Heart right ventricle (tissue), 16 donors: ENCODE data around the gene PNPLA6. TPM values are rescaled to one million over a fixed set of nuclear protein-coding genes. Genes with fewer than 3 reads are reported as not detected.

ENCODE experiments used
- ATAC-seq, 8 donors: fragments of 200-7000 bp; cut with Tn5 transposase; one replicate each; pipeline ENCODE4 v1.9.1; 2020; ENCODE audit warnings: mild to moderate bottlenecking in 8 of 8, moderate library complexity in 8 of 8, moderate number of reproducible peaks in 1 of 8
- DNase-seq, 2 donors: peaks; one replicate each; pipeline ENCODE4 v3.0.0-alpha.2; 2020
- H3K27ac ChIP-seq, 10 donors: fragments of 200-600 bp; sonication (generic) in 2 of 10; one replicate each; pipeline versions ENCODE4 v1.5.0 to v1.8.0; 2020 to 2022; ENCODE audit warnings: mild to moderate bottlenecking in 3 of 10
- H3K27me3 ChIP-seq, 7 donors: fragments of 200-600 bp; one replicate each; pipeline ENCODE4 v1.8.0; 2021 to 2022; ENCODE audit warnings: mild to moderate bottlenecking in 2 of 7
- H3K36me3 ChIP-seq, 9 donors: fragments of 200-600 bp; sonication (generic) in 1 of 9; one replicate each; pipeline versions ENCODE4 v1.5.0 to v1.8.0; 2020 to 2022; ENCODE audit warnings: mild to moderate bottlenecking in 2 of 9
- H3K4me1 ChIP-seq, 9 donors: fragments of 200-600 bp; sonication (generic) in 1 of 9; one replicate each; pipeline versions ENCODE4 v1.5.0 to v1.8.0; 2020 to 2022; ENCODE audit warnings: mild to moderate bottlenecking in 4 of 9
- H3K4me3 ChIP-seq, 10 donors: fragments of 200-600 bp; sonication (generic) in 2 of 10; one replicate each; pipeline versions ENCODE4 v1.5.0 to v1.8.0; 2020 to 2022; ENCODE audit warnings: mild to moderate bottlenecking in 7 of 10, moderate library complexity in 2 of 10
- H3K9me3 ChIP-seq, 11 donors: fragments of 200-600 bp in 10 of 11; sonication (generic) in 2 of 11; one replicate each; pipeline versions ENCODE4 v1.5.0 to v1.8.0; 2013 to 2022; ENCODE audit warnings: mild to moderate bottlenecking in 2 of 11, control low read depth in 1 of 11, moderate library complexity in 1 of 11
- WGBS, 2 donors: extraction: QIAGEN DNeasy Blood & Tissue Kit; methylation state at CpG; one replicate each; pipeline ENCODE4 v1.1.7; 2013; ENCODE audit warnings: inconsistent platforms in 1 of 2; 5-methylcytosine and 5-hydroxymethylcytosine counted together
- intact Hi-C, 10 donors: fragments of 100-400 bp; cut with DNase I; formaldehyde crosslinking; loops; one replicate each; pipeline versions ENCODE4 v1.11.1 to v1.14.2; 2022
- polyA plus RNA-seq, 2 donors: library from polyadenylated mRNA; stranded (reverse); fragments of 200-250 nt; gene quantifications; one replicate each; pipeline ENCODE4 v1.2.3, GENCODE V29; 2013
- total RNA-seq, 10 donors: library from RNA; stranded (reverse); fragmentation: NEBNext Ultra II Directional in 3 of 10; extraction: Animal tissue kit (Norgen Biotek cat#: 25700) in 3 of 10; gene quantifications; one replicate each; pipeline versions ENCODE4 v1.2.1 to v1.2.4, GENCODE V29; 2021 to 2023
- TF ChIP-seq, protein P1 (sequence below), 9 donors: fragments of 200-600 bp; sonication (generic) in 2 of 9; IDR thresholded peaks; one replicate each; pipeline versions ENCODE4 v1.5.0 to v1.8.0; 2021 to 2022; ENCODE audit warnings: antibody characterized with exemption in 9 of 9, mild to moderate bottlenecking in 5 of 9, moderate library complexity in 1 of 9
- donor health status: Arrhythmogenic right ventricular cardiomyopathy.
- donor health status: ischemic (EF 13 %, LVEDD 7.1; RV severe dilation, severe dysfunction).
- donor health status: healthy with polysubstance abuse.
- donor health status: DM: no; HTN: yes; CAD: no.
- donor health status: DM: no; HTN: no; CAD: no.
- donor health status: ischemic (EF 25% LVEDD 6.9; RV normal size, moderate dysfunction).
- donor health status: ischemic (EF 25% LVEDD 5.7; RV mildly dilated, moderate dysfunction).
- donor health status: healthy.
- donor health status: DM: yes; HTN: yes; CAD: no.
- donor health status: Ischemic cardiomyopathy.
- donor health status: ischemic (EF 35%, LVEDD 5.7; RV mildly dilated, moderate dysfunction).
- donor health status: nonischemic (EF 11% LVEDD 7.7; RV severe dilation, severe dysfunction).
- donor health status: DM: yes; HTN: yes; CAD: no.
- donor health status: PGD.
- donor health status: ischemic (EF 29% LVEDD 5.4; RV normal size, mild dysfunction).
- donor health status: nonischemic (EF 23%, LVEDD 6.1; RV moderate dilation, normal function).

Gene PNPLA6
- total and polyA plus RNA-seq, 12 donors, result 33.9 to 73.8 (median 41.6) TPM

GRCh38 chr19:7559102-7559501 lies 23.6 kb downstream of the PNPLA6 start:
- ATAC-seq (no peak), DNase-seq (no peak)
- intact Hi-C loops, result no loop called here
- TF ChIP-seq, protein P1, sequence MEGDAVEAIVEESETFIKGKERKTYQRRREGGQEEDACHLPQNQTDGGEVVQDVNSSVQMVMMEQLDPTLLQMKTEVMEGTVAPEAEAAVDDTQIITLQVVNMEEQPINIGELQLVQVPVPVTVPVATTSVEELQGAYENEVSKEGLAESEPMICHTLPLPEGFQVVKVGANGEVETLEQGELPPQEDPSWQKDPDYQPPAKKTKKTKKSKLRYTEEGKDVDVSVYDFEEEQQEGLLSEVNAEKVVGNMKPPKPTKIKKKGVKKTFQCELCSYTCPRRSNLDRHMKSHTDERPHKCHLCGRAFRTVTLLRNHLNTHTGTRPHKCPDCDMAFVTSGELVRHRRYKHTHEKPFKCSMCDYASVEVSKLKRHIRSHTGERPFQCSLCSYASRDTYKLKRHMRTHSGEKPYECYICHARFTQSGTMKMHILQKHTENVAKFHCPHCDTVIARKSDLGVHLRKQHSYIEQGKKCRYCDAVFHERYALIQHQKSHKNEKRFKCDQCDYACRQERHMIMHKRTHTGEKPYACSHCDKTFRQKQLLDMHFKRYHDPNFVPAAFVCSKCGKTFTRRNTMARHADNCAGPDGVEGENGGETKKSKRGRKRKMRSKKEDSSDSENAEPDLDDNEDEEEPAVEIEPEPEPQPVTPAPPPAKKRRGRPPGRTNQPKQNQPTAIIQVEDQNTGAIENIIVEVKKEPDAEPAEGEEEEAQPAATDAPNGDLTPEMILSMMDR (IDR thresholded peaks at IDR 0.05), result no peak
- Histone ChIP-seq H3K4me1 (no peaks in the 10 kb centered on the region), H3K27ac (no peak overlapping the region), H3K36me3 (peaks cover 0 to 85% (median 52%) of the 10 kb centered on the region in 9 donors), H3K27me3 (no peaks in the 10 kb centered on the region), H3K9me3 (no peaks in the 10 kb centered on the region), H3K4me3 (no peak overlapping the region)
- 57 to 98% methylated on average over 4 of the region's 4 CpGs for WGBS, 2 donors

DNA sequence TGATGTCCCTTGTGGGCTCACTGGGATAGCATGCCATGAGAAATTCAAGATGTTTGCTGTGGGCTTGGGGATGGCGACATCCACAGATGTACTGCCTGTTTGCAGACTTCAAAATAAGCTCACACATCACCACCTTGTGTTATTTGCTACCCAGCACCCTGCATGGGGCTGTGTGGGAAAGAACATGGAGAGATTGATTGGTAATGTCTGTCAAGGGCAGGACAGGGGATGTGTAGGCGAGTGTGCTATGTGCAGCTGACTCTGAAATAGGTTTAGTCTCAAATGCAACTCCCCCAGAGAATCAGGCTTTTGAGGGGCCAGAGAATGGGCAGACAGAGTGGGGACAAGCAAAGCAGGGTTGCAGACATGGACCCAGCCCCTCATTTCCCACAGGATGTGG lies 24.7 kb downstream of the PNPLA6 start:
- H3K4me3 ChIP-seq, result no peak overlapping the region
- DNase-seq, result no peak
- peaks cover 0 to 74% (median 43%) of the 10 kb centered on the region in 9 donors for H3K36me3 ChIP-seq
- no peak overlapping the region for H3K27ac ChIP-seq
- ATAC-seq, result no peak
- no peaks in the 10 kb centered on the region for H3K4me1 ChIP-seq
- intact Hi-C loops, result loop anchor here in 2 of 10 donors (10.0 kb wide), 2 partner anchors 115 to 245 kb away; partner anchors contain the start of gene MCEMP1 (in 1 of the 2)
- no peaks in the 10 kb centered on the region for H3K9me3 ChIP-seq
- WGBS, 2 donors, result 93 to 94% methylated on average over 2 of the region's 2 CpGs
- no peaks in the 10 kb centered on the region for H3K27me3 ChIP-seq
- TF ChIP-seq, protein P1 (IDR thresholded peaks at IDR 0.05), result no peak

DNA sequence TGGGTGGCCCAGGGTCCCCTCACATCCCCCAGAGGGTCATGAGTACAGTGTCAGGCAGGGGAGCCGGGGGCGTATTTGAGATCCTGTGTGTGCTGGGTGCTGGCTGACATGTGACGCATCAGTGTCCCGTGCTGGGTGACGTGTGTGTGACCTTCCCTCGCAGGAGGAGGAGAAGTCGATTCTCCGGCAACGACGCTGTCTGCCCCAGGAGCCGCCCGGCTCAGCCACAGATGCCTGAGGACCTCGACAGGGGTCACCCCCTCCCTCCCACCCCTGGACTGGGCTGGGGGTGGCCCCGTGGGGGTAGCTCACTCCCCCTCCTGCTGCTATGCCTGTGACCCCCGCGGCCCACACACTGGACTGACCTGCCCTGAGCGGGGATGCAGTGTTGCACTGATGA lies 25.8 kb downstream of the PNPLA6 start:
- Histone ChIP-seq H3K27ac (no peak overlapping the region), H3K27me3 (no peaks in the 10 kb centered on the region), H3K4me1 (no peaks in the 10 kb centered on the region), H3K9me3 (no peaks in the 10 kb centered on the region), H3K36me3 (peaks cover 0 to 63% (median 38%) of the 10 kb centered on the region in 9 donors), H3K4me3 (no peak overlapping the region)
- ATAC-seq (peak in 3 of 8 donors; percentile 30 to 73 (median 43)), DNase-seq (no peak)
- WGBS, 2 donors, result 87 to 90% methylated on average over 17 of the region's 17 CpGs
- intact Hi-C loops, result loop anchor here in 2 of 10 donors (10.0 kb wide), 2 partner anchors 113 to 243 kb away; partner anchors contain the start of gene MCEMP1 (in 1 of the 2)
- TF ChIP-seq, protein P1 (IDR thresholded peaks at IDR 0.05), result no peak

DNA sequence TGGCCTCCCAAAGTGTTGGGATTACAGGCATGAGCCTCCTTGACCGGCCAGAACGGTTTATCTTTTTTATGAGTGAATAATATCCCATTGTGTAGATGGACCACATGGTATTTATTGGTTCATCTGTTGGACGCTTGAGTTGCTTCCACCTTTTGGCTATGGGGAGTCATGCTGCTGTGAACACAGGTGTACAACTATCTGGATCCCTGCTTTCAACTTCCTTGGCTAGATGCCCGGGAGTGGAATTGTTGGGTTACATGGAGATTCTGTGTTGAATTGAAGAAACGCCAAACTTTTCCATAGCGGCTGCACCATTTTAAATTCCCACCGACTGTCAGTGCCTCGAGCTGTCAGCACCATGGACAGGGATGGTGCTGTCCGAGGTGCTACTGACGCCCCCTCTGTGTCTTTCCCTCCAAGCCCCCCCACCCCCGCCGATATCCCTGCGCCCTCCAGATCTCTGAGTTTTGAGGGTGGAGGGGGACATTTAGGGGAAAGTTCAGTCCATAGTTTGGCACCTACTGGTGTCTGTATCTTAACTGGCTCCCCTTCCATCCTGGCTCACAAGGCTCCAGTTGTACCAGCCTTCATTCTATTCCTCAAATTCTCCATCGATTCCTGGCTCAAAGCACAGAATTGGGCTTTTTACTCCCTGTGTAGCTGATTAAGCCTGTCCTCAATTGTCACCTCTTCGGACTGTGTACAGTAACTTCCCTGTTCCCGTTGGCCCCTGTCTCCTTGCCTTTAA lies 27.3 kb downstream of the PNPLA6 start:
- intact Hi-C loops, result loop anchor here in 2 of 10 donors (10.0 kb wide), 2 partner anchors 112 to 242 kb away; partner anchors contain the start of gene MCEMP1 (in 1 of the 2)
- Histone ChIP-seq H3K27me3 (no peaks in the 10 kb centered on the region), H3K27ac (no peak overlapping the region), H3K9me3 (no peaks in the 10 kb centered on the region), H3K4me1 (no peaks in the 10 kb centered on the region), H3K36me3 (peaks cover 0 to 48% (median 27%) of the 10 kb centered on the region in 9 donors), H3K4me3 (no peak overlapping the region)
- 58 to 61% methylated on average over 16 of the region's 16 CpGs for WGBS, 2 donors
- no peak for ATAC-seq
- no peak for DNase-seq
- TF ChIP-seq, protein P1 (IDR thresholded peaks at IDR 0.05), result no peak
